Cerebellar nuclear complex (tissue), 1 donor: ENCODE results near the gene CNIH2.
"Not testable (repeated sequence)": the region's sequence is repeated elsewhere in the genome, so short reads cannot be mapped to it uniquely, and the experiment has no call there.

ENCODE experiments used
- DNase-seq, 2 experiments: peaks; one replicate each; lab custom pipeline; 2025; lab: John Stamatoyannopoulos, UW

CNIH2 gene

DNA sequence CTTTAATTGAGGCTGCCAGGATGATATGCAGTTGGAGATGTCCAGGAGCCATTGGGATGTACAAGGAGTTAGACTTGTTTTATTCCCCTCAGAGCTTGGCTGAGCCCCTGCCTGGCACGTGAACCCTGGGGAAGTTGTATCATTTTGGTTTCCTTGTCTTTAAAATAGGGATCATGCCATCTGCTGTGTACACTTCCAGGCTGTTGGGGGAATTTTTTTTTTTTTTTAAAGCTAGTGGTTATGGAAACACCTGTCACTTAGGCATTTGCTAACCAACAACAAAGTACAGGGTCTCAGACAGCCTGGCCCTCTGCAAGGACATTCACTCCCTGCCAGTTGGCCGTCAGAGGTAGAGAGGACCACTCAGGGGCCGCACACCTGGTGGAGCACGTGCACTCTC, 18.0 kb upstream of the CNIH2 start:
- DNase-seq = no peak

DNA sequence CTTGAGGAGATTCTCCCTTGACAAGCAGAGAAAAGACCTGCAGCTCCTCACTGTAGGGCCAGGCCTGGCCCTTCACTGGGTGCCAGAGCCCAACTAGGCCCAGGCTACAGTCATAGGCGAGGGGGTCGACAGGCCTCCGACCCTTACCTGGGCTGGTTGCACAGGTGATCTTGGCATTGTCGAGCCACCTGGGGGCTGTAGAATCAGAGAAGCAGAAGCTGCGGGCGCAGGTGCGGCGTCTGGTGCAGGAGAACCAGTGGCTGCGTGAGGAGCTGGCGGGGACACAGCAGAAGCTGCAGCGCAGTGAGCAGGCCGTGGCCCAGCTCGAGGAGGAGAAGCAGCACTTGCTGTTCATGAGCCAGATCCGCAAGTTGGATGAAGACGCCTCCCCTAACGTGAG, 16.4 kb upstream of the CNIH2 start:
- no peak for DNase-seq

DNA sequence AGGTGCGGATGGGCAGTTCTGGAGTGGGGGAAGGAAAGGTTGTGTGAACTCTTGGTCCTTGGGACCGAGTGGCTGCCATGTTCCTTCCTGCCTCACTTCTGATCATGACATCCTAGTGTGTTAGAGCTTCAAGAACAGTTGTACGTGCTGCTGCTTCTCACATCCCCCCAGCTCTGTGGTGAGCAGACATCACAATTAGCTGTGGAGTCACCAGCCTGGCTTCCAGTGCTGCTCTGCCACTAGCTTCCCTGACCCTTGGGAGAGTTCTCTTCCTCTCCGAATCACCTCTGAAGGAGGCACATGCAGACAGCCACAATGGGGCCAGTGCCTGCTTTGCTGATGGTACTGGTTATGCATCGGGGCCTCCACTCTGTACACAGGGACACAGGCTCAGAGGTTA, 15.8 kb upstream of the CNIH2 start:
- no peak for DNase-seq

DNA sequence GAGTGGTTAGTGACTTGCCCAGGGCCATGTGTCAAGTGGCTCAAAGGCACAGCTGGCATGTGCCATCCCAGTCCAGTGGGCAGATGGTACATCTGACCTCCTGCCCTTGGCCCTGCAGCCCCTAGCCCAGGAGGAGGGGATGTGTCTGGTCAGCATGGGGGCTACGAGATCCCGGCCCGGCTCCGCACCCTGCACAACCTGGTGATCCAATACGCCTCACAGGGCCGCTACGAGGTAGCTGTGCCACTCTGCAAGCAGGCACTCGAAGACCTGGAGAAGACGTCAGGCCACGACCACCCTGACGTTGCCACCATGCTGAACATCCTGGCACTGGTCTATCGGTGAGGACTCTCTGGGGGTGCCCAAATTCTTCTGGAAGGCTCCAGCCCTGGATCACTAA, 15.3 kb upstream of the CNIH2 start:
- no peak for DNase-seq

DNA sequence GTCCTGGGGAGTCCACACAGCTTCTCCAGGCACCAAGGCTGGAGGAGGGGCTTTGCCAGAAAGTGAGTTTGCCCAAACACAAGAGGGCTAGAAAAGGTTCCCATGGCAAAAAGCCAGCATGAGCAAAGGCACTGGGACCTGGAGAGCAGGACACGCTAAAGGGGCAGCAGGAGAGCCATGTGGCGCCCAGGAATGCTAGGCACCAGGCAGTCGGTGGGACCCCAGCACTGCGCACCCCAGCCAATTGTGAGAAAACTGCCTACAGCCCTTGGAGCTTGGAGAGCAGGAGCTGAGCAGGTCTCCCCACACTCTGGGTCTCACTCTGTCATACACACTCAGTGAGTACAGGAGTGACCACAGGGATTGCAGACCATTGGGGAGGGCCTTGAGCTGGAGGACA, 14.7 kb upstream of the CNIH2 start:
- no peak for DNase-seq

DNA sequence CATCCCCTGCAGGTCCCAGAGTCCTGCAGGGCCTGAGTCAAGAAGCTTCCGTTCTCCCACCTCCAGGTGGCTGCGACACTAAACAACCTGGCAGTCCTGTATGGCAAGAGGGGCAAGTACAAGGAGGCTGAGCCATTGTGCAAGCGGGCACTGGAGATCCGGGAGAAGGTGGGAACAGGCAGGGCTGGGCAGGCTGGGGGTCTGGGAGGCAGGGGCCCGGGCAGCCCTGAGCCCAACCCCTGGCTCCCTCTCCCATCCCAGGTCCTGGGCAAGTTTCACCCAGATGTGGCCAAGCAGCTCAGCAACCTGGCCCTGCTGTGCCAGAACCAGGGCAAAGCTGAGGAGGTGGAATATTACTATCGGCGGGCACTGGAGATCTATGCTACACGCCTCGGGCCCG, 14.2 kb upstream of the CNIH2 start:
- no peak for DNase-seq

DNA sequence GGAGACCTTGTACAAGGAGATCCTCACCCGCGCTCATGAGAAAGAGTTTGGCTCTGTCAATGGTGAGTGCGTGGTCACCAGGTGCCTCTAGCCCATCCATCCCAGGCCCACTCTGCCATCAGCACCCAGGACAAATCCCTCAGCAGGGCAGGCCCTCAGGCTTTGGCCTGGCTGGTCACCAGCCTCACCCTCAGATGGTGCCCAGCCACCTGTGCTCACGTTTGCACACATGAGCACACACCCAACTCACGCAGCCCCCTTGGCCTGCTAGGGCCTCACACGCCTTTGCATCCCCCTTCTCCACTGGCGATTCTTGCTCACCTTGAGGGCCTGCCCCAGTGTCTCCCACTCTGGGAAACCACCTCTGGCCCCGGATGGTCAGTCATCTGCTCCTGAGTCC, 13.6 kb upstream of the CNIH2 start:
- no peak for DNase-seq

DNA sequence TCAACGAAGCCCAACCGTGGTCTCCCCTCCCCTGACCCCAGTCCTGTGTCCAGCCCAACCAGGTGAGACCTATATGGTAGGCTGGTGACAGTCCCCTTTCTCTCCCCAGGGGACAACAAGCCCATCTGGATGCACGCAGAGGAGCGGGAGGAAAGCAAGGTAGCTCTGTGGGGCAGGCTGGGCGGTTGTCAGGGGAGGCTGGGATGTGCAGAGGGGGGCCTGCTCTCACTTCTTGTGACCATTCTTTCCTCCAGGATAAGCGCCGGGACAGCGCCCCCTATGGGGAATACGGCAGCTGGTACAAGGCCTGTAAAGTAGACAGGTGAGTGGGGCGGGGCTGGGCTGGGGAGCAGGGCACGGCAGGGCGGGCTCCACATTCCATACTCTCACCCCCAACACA, 13.1 kb upstream of the CNIH2 start:
- DNase-seq = no peak

DNA sequence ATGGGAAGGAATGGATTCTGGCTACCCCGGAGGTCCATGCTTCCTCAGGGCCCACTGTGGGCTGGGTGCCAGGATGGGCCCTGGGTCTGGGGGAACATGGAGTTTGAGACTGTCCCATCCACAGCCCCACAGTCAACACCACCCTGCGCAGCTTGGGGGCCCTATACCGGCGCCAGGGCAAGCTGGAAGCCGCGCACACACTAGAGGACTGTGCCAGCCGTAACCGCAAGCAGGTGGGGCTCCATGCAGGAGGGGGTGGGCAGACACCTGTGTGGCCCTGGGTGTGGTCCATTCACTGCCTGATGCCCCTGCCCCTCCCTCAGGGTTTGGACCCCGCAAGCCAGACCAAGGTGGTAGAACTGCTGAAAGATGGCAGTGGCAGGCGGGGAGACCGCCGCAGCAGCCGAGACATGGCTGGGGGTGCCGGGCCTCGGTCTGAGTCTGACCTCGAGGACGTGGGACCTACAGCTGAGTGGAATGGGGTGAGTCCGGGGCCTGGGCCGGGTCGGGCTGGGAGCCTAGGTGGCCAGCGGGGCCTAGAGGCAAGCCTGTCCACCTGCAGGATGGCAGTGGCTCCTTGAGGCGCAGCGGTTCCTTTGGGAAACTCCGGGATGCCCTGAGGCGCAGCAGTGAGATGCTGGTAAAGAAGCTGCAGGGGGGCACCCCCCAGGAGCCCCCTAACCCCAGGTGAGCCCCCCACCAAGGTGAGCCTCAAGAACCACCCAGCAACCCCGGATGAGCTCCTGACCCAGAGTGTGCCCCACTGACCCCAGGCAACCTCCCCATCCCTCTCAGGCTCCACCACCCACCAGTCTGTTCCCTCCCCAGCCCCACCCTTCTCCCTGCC, 12.2 kb upstream of the CNIH2 start:
- DNase-seq = no peak

DNA sequence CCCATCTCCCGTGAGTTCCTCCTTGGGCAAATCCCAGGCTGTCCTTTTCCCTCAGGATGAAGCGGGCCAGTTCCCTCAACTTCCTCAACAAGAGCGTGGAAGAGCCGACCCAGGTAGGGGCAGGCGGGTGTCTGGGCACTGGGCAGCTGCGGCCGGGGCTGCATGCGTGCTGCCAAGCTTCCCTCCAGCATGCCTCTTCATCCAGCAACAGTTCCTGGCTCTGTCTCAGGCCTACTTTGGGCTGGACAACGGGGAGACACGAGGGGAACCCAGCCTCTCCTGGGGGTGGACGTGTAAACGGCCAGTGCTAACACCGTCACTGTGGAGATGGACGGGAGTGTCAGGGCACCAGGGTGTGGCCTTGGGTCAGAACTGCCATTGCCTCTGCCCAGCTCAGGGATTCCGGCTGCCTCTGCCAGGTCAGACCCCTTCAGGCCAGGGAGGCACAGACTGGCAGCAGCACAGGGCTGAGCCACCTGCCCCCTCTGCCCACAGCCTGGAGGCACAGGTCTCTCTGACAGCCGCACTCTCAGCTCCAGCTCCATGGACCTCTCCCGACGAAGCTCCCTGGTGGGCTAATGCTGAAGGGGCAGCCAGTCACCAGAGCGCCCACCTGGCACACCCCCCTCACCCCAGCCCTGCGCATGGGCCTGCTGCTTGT, 11.5 kb upstream of the CNIH2 start:
- no peak for DNase-seq

DNA sequence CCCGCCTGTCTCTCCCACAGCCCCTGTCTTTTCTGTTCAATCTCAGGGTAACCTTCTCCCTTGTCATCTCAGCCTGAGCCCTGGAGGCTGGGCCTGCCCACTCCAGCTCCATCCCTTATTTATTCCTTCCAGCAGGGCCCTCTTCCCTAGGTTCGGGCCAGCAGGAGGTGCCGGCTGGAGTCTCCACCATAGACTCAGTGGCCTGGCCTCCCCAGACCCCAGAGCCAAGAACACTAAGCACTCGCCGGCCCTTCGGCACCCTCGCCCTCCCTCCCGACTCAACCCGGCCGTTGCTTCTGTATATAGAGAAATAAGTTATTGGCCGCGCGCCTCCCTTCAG, 11.0 kb upstream of the CNIH2 start:
- DNase-seq = no peak

DNA sequence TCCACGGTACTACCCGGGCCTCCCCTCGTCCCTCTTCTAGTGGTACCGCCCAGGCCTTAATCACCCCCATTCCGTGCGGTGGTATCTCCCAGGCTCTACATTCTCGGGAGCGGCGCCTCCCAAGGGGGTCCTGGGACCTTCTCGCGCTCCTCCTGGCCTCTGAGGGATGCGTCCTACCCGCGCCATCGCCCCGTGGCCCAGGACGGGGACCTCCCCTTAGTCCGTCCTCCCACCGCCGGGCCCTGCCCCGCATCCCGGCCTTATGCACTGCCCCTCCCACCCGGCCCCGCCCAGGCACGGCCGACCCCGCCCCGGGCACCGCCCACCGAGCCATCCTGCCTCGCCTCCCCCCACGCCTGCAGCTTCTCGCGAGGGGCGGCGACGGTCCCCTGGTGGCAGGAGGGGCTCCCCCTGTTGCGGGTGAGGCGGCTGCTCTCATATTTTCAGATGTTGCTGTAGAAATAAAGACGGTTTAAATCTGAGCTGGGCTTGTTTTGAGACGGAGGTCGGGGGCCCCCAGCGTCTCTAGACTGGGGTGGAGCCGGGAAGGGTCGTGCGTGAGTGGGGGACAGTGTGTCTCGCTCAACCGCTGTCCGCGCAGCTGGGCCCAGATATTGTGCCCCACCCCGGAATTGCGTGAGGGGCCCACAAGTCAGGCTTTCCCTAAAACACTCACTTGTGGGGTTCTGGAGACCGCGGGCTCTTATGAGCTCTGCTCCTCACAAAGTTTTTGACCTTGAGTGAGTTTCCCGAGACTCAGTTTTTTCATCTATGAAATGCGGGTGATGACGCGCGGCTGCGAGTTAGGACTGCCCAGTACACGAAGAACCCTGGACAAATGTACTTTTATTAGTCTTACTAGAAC, 10.4 kb upstream of the CNIH2 start:
- DNase-seq = no peak

DNA sequence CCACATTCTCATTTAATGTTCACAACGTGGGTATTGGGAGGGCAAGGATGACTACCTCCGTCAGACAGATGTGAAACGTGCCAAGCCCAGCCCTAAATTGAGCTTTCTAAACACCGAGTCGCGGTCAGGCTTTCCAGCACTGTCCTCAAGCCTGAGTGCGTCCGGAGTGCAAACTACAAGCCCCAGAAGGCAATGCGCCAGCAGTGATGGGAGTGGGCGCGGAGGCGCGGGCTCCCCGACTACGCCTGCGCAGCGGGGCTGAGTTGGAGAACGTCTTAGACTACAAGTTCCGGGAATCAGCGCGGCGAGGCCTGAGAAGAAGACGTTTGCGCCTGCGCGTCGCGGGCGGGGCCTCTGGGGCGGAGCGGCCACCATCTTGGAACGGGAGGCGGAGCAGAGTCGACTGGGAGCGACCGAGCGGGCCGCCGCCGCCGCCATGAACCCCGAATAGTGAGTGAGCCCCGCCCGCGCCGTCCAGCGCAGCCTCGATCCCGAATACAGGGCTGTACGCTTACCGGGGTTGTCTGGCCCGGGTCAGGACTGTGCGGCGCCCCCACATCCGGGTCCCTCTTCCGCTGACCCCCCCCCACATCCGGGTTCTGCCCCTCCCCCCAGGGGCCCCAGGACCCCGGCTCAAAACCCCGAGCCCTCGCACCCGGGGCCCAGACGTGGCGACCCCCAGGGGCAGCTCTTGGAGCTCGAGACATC, 9.6 kb upstream of the CNIH2 start, which contains the start of gene RAB1B:
Gene RAB1B, plus strand, starts transcription at position 396 of the 708 bp plus-strand sequence. Its CDS starts 41 bp downstream, at position 437.
- peak; percentile 82 to 99 for DNase-seq

DNA sequence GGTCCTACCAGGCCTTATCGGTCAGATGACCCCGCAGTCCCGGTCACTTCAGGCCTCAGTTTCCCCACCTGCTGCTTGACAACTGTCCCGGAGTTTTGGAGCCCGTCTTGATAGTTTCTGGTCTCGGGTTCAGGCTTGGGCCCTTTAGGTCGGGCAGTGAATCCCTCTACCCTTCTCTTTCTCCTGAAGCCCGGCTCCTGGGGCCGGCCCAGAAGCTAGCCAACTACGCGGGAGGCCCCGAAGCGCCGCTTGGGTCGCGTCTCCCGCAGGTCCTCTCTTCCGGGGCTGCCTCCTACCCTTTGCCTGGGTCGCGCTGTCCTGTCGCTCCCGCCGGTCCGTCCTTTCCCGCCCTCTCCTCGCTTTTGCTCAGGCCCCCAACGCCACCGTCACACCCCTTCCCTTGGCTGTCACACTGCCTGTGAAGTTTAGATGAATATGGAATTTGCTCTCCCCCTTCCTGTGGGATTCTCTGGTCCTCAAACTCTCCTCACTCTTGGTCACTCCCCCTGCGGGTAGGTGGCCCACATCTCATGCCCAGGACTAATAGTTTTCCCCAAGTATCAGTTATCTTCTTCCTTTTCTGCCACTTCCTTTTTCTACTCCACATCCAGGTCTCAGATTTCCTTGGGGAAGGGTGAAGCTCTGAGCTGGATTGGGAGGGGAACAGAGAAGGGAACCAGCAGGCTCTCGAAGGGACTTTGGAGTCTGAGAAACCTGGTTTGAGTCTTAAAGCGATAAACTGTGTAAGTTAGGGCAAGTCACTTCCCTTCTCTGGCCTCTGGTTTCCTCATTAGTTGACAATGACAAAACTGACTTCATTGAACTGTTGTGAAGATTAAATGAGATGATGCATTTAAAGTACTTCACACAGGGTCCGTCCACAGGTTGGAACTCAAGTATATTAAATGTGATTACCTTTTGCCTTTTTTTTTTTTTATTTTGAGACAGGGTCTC, 8.7 kb upstream of the CNIH2 start:
- DNase-seq = no peak

DNA sequence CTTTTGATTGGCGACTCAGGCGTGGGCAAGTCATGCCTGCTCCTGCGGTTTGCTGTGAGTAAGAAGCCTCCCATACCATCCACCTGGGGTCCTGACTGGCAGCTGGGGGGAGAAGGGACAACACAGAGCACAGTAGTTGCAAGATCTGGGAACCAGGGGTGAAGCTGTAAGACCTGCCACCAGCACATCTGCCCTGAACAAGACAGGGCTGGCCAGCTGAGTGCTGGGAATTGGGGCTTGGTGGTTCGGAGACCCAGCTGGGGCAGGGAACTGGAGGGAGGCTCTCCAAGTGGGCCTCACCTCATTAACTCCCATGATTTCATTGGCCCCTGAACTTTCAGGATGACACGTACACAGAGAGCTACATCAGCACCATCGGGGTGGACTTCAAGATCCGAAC, 6.2 kb upstream of the CNIH2 start:
- DNase-seq = no peak

DNA sequence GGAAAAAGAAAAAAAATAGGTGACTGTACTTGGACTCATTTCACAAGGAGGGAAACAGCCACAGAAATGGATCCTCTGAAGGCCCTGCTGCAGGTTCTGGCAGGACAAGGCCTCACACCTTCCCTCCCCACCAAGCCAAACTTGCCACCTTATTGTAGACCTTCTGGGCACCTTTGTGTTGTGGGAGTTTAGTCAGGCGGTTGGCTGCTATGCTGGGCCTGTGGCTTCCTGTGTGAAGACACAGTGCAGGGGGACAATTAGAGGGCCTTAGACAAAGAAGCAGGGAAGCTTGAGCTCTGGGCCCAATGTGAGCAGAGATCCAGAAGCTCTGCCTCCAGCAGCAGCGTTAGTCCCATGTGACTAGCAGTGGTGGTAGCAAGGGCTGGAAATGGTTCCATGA, 5.4 kb upstream of the CNIH2 start:
- no peak for DNase-seq

DNA sequence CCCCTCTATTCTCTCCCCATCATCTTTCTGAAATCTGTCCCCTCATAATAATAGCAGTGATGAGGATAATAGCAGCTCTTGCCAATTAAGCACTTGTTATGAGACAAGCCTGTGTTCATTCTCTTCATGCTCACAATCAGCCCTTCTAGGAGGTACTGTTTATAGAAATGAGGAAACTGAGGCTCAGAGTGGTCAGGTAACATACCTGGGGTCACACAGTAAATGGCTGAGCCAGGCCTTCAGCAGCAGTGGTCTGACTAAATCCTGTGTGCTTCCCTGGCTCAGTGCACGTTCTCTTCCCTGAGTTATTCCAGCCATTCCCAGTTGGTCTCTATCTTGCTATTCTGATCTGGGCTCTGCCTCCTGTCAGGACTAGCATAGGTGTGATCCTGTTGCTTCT, 3.8 kb upstream of the CNIH2 start:
- DNase-seq = no peak

DNA sequence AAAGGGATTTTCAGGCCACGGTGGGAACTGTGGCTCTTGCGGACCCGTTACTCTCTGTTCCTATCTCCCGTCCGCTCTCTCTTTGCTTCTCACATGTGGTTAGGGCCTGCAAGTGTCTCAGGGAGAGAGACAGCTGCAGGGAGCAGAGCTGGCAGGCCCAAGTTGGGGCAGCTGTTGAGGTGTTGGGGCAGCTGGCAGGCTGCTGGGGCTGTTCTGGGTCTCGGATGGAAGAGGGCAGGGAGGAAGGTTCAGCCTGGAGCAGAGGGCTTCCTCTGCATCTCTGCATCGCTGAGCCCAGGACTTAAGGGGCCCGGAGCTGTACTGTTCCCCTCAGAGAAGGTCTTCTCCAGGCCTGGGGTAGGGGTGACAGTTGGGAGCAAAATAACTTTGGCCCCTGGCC, 2.6 kb upstream of the CNIH2 start:
- no peak for DNase-seq

DNA sequence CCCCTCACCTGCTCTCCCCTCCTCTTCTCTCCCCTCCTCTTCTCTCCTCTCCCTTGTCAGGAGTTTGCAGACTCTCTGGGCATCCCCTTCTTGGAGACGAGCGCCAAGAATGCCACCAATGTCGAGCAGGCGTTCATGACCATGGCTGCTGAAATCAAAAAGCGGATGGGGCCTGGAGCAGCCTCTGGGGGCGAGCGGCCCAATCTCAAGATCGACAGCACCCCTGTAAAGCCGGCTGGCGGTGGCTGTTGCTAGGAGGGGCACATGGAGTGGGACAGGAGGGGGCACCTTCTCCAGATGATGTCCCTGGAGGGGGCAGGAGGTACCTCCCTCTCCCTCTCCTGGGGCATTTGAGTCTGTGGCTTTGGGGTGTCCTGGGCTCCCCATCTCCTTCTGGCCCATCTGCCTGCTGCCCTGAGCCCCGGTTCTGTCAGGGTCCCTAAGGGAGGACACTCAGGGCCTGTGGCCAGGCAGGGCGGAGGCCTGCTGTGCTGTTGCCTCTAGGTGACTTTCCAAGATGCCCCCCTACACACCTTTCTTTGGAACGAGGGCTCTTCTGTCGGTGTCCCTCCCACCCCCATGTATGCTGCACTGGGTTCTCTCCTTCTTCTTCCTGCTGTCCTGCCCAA, 1.9 kb upstream of the CNIH2 start:
- no peak for DNase-seq

DNA sequence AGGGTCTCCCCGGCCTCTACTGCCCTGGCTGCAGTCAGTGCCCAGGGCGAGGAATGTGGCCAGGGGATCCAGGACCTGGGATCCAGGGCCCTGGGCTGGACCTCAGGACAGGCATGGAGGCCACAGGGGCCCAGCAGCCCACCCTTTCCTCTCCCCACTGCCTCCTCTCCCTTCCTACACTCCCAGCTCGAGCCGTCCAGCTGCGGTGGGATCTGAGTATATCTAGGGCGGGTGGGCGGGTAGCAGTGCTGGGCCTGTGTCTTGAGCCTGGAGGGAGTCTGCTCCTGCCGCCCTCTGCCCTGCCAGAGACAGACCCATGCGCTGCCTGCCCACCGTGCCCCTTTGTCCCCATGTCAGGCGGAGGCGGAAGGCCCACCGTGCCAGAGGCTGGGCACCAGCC, 1.4 kb upstream of the CNIH2 start:
- not testable (repeated sequence) for DNase-seq
